ENCODE data around the gene ALG8.
"Not testable (repeated sequence)": the region's sequence is repeated elsewhere in the genome, so short reads cannot be mapped to it uniquely, and the experiment has no call there.

Gene ALG8

DNA sequence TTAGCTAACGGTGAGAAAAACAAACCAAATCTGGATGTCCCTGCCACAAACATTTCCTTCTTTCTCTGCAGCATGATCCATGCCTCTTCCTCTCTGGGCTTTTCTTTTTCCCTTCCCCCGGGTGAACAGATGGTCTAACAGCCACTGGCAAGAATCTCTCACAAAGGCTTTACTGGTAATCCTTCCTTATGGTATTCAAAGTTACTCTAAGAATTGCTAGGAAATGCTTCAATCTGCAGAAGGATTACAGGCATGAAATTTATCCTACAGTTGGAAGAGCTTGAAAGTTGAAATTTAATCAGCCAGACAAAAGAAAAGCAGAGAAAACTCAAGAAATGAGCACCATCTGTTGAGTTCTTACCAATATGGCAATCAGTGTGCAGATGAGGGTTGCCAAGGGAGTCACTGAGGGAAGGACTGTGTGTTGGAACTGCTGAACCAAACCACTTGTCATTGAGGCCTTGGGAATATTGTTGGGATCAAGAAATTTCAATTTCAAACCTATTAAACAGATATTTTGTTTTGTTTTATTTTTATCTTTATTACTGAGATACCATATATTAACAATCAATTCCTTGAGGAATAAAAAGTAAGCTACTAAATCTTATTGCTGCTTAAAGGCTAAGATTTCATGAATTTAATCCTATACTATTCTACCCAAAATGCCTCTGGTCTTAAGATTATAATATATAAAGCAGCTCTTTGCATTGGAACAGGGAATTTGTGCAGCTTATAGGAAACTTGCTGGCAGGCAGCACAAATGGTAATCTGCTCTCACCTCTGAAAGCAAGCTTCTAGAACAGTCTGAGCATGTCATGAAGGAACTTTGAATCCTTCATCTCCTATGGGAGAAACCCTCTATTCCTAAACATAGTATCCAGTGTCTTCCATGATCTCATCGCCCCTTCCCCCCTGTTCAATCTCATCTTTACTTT lies 30.1 kb downstream of the ALG8 start:
- Histone ChIP-seq H3K27me3 (replicated peaks; ENCODE audit: control insufficient read depth, insufficient read depth, low read length, poor library complexity, severe bottlenecking) (no peaks in the 10 kb centered on the region), H3K27ac (ENCODE audit: insufficient read depth, low read length, poor library complexity, severe bottlenecking) (no peak overlapping the region), H3K36me3 (ENCODE audit: control insufficient read depth, insufficient read depth, low read length) (peaks cover 3% of the 10 kb centered on the region), H3K4me3 (ENCODE audit: insufficient read depth, low read depth, low read length, poor library complexity, severe bottlenecking) (no peak overlapping the region), H3K9me3 (ENCODE audit: control insufficient read depth, low read length) (no peaks in the 10 kb centered on the region), H3K4me1 (ENCODE audit: control insufficient read depth, insufficient read depth, low read length, poor library complexity, severe bottlenecking) (no peaks in the 10 kb centered on the region)
- DNase-seq = no peak

DNA sequence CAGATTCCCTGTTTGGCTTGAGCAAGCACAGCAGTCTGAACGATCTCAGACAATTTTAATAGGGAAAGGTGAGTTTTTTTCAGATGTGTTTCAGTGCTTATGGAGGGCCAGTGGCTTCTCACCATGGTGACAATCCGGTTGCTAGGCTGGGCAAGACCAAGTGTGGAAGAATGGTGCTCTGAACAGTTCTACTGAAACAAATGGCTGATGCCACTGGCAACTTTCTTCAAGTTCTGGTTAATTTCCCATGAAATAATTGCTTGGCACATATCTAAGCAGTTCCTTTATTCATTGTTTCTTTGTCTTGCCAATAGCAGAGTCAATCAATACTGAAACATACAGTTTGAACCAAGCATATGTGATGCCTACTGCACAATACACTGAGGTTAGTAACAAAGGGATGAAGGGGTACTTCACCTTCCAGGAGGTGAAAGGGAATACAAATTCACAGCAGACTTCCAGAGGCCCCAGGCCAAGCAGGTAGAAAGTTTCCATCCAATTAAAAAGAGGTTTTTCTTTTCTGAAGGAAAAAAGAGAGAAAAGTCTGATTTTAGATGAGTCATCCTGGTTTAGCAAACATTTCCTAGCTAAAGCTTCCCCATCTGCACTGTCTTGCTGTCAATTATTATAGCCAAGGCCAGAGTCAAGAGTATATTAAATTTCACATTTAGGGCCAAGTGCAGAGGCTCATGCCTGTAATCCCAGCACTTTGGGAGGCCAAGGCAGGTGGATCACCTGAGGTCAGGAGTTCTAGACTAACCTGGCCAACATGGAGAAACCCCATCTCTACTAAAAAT lies 38.6 kb downstream of the ALG8 start:
- H3K27ac ChIP-seq (ENCODE audit: insufficient read depth, low read length, poor library complexity, severe bottlenecking) = no peak overlapping the region
- no peaks in the 10 kb centered on the region for H3K27me3 ChIP-seq (replicated peaks; ENCODE audit: control insufficient read depth, insufficient read depth, low read length, poor library complexity, severe bottlenecking)
- DNase-seq = no peak
- no peaks in the 10 kb centered on the region for H3K4me1 ChIP-seq (ENCODE audit: control insufficient read depth, insufficient read depth, low read length, poor library complexity, severe bottlenecking)
- H3K9me3 ChIP-seq (ENCODE audit: control insufficient read depth, low read length) = no peaks in the 10 kb centered on the region
- H3K4me3 ChIP-seq (ENCODE audit: insufficient read depth, low read depth, low read length, poor library complexity, severe bottlenecking) = no peak overlapping the region
- peaks cover 14% of the 10 kb centered on the region for H3K36me3 ChIP-seq (ENCODE audit: control insufficient read depth, insufficient read depth, low read length)

DNA sequence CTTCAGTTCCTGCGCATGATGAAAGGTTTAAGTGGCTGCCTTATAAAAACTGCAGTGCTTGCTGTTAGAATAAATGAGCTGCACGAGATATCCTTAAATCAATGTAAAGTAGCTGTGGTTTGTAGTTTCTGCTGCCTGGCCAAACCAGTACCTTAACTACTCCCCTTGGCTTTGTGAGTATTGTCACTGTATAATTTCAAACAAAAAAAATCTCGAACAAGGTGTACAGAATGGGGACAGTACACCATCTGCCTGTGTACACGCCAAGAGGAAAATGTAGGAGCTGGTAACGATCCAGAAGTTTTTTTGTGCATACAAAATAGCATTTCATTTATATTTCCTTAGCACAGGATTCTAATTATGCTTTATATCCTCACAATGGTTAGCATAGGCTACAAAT lies 39.2 kb downstream of the ALG8 start:
- Histone ChIP-seq H3K4me3 (ENCODE audit: insufficient read depth, low read depth, low read length, poor library complexity, severe bottlenecking) (no peak overlapping the region), H3K27me3 (replicated peaks; ENCODE audit: control insufficient read depth, insufficient read depth, low read length, poor library complexity, severe bottlenecking) (no peaks in the 10 kb centered on the region), H3K36me3 (ENCODE audit: control insufficient read depth, insufficient read depth, low read length) (peaks cover 14% of the 10 kb centered on the region), H3K4me1 (ENCODE audit: control insufficient read depth, insufficient read depth, low read length, poor library complexity, severe bottlenecking) (no peaks in the 10 kb centered on the region), H3K27ac (ENCODE audit: insufficient read depth, low read length, poor library complexity, severe bottlenecking) (no peak overlapping the region), H3K9me3 (ENCODE audit: control insufficient read depth, low read length) (no peaks in the 10 kb centered on the region)
- DNase-seq = no peak

DNA sequence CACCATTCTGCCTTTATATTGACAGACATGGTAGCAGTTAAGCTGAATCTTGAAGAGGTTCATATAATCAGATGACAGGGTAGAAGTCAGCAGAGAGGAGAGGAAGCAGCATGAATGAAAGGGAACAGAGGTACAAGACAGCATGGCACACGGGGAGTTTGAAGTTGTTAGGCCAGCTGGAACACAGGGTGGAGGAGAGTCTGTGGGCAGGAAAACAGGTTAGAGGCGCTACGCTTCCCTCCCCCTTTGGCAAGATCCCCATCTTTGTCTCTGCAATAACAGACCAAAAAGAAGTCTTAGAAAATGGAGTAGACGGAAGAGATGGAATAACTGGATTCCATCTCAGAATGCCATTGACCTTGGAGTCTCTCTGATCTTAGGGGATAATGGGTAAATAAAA lies 39.8 kb downstream of the ALG8 start:
- H3K27me3 ChIP-seq (replicated peaks; ENCODE audit: control insufficient read depth, insufficient read depth, low read length, poor library complexity, severe bottlenecking) = no peaks in the 10 kb centered on the region
- H3K4me3 ChIP-seq (ENCODE audit: insufficient read depth, low read depth, low read length, poor library complexity, severe bottlenecking) = no peak overlapping the region
- peaks cover 14% of the 10 kb centered on the region for H3K36me3 ChIP-seq (ENCODE audit: control insufficient read depth, insufficient read depth, low read length)
- no peak overlapping the region for H3K27ac ChIP-seq (ENCODE audit: insufficient read depth, low read length, poor library complexity, severe bottlenecking)
- no peaks in the 10 kb centered on the region for H3K9me3 ChIP-seq (ENCODE audit: control insufficient read depth, low read length)
- DNase-seq = no peak
- H3K4me1 ChIP-seq (ENCODE audit: control insufficient read depth, insufficient read depth, low read length, poor library complexity, severe bottlenecking) = no peaks in the 10 kb centered on the region

DNA sequence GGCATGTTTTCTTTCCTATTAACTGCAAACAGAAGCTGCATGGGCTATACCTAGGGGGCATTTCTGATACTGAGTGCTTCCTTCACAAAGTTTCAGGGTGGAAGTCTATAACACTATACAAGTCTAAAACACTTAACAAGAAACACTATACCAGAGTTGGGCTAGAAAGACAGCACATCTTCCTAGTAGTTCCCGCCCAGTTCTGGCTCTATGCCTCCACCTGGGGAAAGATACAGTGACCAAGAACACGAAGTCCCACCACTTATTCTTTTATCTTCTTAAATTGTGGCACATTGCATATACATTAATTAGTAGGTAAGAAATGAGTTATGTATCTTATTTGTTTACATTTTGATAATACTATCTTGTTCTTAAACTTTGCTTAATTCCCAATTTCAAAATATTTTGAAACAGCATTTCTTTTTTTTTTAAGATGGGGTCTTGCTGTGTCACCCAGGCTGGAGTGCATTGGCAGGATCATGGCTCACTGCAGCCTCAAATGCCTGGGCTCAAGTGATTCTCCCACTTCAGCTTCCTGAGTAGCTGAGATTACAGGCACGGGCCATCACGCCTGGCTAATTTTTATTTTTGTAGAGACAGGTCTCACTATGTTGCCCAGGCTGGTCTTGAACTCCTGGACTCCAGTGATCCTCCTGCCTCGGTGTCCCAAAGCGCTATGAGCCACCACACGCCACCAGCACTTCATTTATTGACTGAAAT lies 41.6 kb downstream of the ALG8 start:
- DNase-seq = no peak
- Histone ChIP-seq H3K36me3 (ENCODE audit: control insufficient read depth, insufficient read depth, low read length) (peaks cover 14% of the 10 kb centered on the region), H3K4me1 (ENCODE audit: control insufficient read depth, insufficient read depth, low read length, poor library complexity, severe bottlenecking) (no peaks in the 10 kb centered on the region), H3K9me3 (ENCODE audit: control insufficient read depth, low read length) (no peaks in the 10 kb centered on the region), H3K27me3 (replicated peaks; ENCODE audit: control insufficient read depth, insufficient read depth, low read length, poor library complexity, severe bottlenecking) (no peaks in the 10 kb centered on the region), H3K27ac (ENCODE audit: insufficient read depth, low read length, poor library complexity, severe bottlenecking) (no peak overlapping the region), H3K4me3 (ENCODE audit: insufficient read depth, low read depth, low read length, poor library complexity, severe bottlenecking) (no peak overlapping the region)

DNA sequence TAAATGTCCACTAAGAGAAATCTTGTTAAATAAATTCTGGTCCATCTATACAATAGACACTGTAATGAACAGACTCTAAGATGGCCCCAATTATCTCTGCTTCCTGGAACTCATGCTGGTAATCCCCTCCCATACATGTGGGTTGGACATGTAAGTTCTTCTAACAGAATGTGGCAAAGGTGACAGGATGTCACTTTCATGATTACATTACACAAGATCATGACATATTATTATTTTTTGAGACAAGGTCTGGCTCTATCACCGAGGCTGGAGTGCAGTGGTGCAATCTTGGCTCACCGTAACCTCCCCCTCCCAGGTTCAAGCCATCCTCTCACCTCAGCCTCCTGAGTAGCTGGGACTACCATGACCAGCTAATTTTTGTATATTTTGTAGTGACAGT lies 45.2 kb downstream of the ALG8 start:
- DNase-seq = no peak
- Histone ChIP-seq H3K4me1 (ENCODE audit: control insufficient read depth, insufficient read depth, low read length, poor library complexity, severe bottlenecking) (no peaks in the 10 kb centered on the region), H3K27ac (ENCODE audit: insufficient read depth, low read length, poor library complexity, severe bottlenecking) (no peak overlapping the region), H3K36me3 (ENCODE audit: control insufficient read depth, insufficient read depth, low read length) (peaks cover 1% of the 10 kb centered on the region), H3K9me3 (ENCODE audit: control insufficient read depth, low read length) (no peaks in the 10 kb centered on the region), H3K27me3 (replicated peaks; ENCODE audit: control insufficient read depth, insufficient read depth, low read length, poor library complexity, severe bottlenecking) (no peaks in the 10 kb centered on the region), H3K4me3 (ENCODE audit: insufficient read depth, low read depth, low read length, poor library complexity, severe bottlenecking) (no peak overlapping the region)

DNA sequence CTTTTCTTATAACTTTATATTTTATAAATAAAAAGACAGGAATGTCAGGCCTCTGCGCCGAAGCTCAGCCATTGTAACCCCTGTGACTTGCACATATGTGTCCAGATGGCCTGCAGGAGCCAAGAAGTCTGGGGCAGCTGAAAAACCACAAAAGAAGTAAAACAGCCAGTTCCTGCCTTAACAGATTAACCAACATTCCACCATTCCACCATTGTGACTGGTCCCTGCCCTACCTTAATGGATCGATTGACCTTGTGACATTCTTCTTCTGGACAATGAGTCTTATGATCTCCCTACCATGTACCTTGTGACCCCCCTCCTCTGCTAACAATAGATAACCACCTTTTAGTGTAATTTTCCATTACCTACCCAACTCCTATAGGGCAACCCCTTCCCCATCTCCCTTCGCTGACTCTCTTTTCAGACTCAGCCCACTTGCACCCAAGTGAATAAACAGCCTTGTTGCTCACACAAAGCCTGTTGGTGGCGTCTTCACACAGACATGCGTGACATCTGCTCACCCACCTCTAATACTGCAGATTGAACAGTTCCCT lies 52.8 kb downstream of the ALG8 start:
- H3K27ac ChIP-seq (ENCODE audit: insufficient read depth, low read length, poor library complexity, severe bottlenecking); H3K9me3 ChIP-seq (ENCODE audit: control insufficient read depth, low read length); DNase-seq; H3K27me3 ChIP-seq (replicated peaks; ENCODE audit: control insufficient read depth, insufficient read depth, low read length, poor library complexity, severe bottlenecking); H3K36me3 ChIP-seq (ENCODE audit: control insufficient read depth, insufficient read depth, low read length); H3K4me1 ChIP-seq (ENCODE audit: control insufficient read depth, insufficient read depth, low read length, poor library complexity, severe bottlenecking); H3K4me3 ChIP-seq (ENCODE audit: insufficient read depth, low read depth, low read length, poor library complexity, severe bottlenecking): not testable (repeated sequence)

DNA sequence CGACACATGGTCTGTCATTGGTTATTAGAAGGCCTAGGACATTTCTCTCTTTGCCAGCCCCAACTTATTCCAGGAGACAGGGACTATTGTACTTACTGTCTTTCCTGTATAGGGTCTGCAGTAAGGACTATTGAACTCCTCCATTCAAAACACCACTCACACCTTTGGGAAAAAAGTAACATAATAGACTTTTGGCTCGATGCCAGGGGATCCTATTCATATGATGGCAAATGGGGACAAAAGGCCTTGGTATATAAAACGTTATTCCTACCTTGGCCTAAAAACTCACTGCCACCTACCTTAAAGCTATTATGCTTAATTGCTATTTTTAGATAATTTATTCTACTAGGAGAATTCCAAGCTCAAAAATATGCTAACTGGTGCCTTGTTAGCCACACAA lies 53.5 kb downstream of the ALG8 start:
- DNase-seq = no peak
- Histone ChIP-seq H3K9me3 (ENCODE audit: control insufficient read depth, low read length) (no peaks in the 10 kb centered on the region), H3K36me3 (ENCODE audit: control insufficient read depth, insufficient read depth, low read length) (no peaks in the 10 kb centered on the region), H3K27ac (ENCODE audit: insufficient read depth, low read length, poor library complexity, severe bottlenecking) (no peak overlapping the region), H3K4me3 (ENCODE audit: insufficient read depth, low read depth, low read length, poor library complexity, severe bottlenecking) (no peak overlapping the region), H3K4me1 (ENCODE audit: control insufficient read depth, insufficient read depth, low read length, poor library complexity, severe bottlenecking) (no peaks in the 10 kb centered on the region), H3K27me3 (replicated peaks; ENCODE audit: control insufficient read depth, insufficient read depth, low read length, poor library complexity, severe bottlenecking) (no peaks in the 10 kb centered on the region)

DNA sequence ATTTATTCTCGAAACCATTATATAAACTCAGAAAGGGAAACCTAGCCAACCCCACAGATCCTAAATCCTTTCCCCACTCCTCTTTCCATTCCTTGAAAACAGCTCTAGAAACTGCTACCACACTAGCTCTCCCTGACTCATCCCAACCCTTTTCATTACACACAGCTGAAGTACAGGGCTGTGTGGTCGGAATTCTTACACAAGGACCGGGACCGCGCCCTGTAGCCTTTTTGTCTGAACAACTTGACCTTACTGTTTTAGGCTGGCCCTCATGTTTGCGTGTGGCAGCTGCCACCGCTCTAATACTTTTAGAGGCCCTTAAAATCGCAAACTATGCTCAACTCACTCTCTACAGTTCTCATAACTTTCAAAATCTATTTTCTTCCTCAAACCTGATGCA lies 54.9 kb downstream of the ALG8 start:
- not testable (repeated sequence) for H3K4me3 ChIP-seq (ENCODE audit: insufficient read depth, low read depth, low read length, poor library complexity, severe bottlenecking); DNase-seq; H3K4me1 ChIP-seq (ENCODE audit: control insufficient read depth, insufficient read depth, low read length, poor library complexity, severe bottlenecking); H3K36me3 ChIP-seq (ENCODE audit: control insufficient read depth, insufficient read depth, low read length); H3K9me3 ChIP-seq (ENCODE audit: control insufficient read depth, low read length); H3K27me3 ChIP-seq (replicated peaks; ENCODE audit: control insufficient read depth, insufficient read depth, low read length, poor library complexity, severe bottlenecking); H3K27ac ChIP-seq (ENCODE audit: insufficient read depth, low read length, poor library complexity, severe bottlenecking)

Measured in effector memory CD4-positive, alpha-beta T cell (primary cell).